Putamen (tissue), 1 donor: ENCODE results near the gene LRRC71.
"Not testable (repeated sequence)": the region's sequence is repeated elsewhere in the genome, so short reads cannot be mapped to it uniquely, and the experiment has no call there.

Experiments
- DNase-seq: peaks from one replicate; pipeline ENCODE4 v3.0.0-alpha.2; 2016; ENCODE audit warnings: low spot score

LRRC71 gene

GRCh38 chr1:156905651-156906050, 14.8 kb upstream of the LRRC71 start:
- DNase-seq = no peak

- DNase-seq = no peak
Observed at GRCh38 chr1:156906206-156906906, 14.1 kb upstream of the LRRC71 start.

GRCh38 chr1:156908541-156908940, 11.9 kb upstream of the LRRC71 start:
- no peak for DNase-seq

- DNase-seq = no peak
Observed at GRCh38 chr1:156908955-156909354, 11.5 kb upstream of the LRRC71 start.

GRCh38 chr1:156909671-156910070, 10.8 kb upstream of the LRRC71 start:
- DNase-seq = no peak

GRCh38 chr1:156910309-156910782, 10.1 kb upstream of the LRRC71 start:
- no peak for DNase-seq

- DNase-seq = no peak
Observed at GRCh38 chr1:156911577-156912298, 8.7 kb upstream of the LRRC71 start.

- DNase-seq = no peak
Observed at GRCh38 chr1:156912310-156912709, 8.1 kb upstream of the LRRC71 start.

- no peak for DNase-seq
Observed at GRCh38 chr1:156912861-156913808, 7.3 kb upstream of the LRRC71 start.

GRCh38 chr1:156913809-156914387, 6.5 kb upstream of the LRRC71 start:
- no peak for DNase-seq

GRCh38 chr1:156914440-156914856, 6.0 kb upstream of the LRRC71 start:
- DNase-seq = no peak

GRCh38 chr1:156921053-156921529, 659 bp downstream of the LRRC71 start:
- DNase-seq = no peak

GRCh38 chr1:156922986-156923669, 2.7 kb downstream of the LRRC71 start:
- no peak for DNase-seq

- no peak for DNase-seq
Observed at GRCh38 chr1:156923670-156924477, 3.4 kb downstream of the LRRC71 start.

- no peak for DNase-seq
Observed at GRCh38 chr1:156924478-156925153, 4.2 kb downstream of the LRRC71 start.

- DNase-seq = no peak
Observed at GRCh38 chr1:156925154-156926010, 5.0 kb downstream of the LRRC71 start.

GRCh38 chr1:156926175-156926574, 5.7 kb downstream of the LRRC71 start:
- no peak for DNase-seq

GRCh38 chr1:156926695-156927094, 6.3 kb downstream of the LRRC71 start:
- DNase-seq = not testable (repeated sequence)
